Astrocyte (in vitro differentiated cells and primary cell): ENCODE data around the gene ITSN1. TPM values are rescaled to one million over a fixed set of nuclear protein-coding genes. Genes with fewer than 3 reads are reported as not detected.

ENCODE experiments used
- DNase-seq: peaks from one replicate; pipeline ENCODE4 v3.0.0-alpha.2; 2010; ENCODE audit warnings: low read depth
- FAIRE-seq: peaks from 2 replicates; lab custom pipeline; 2011; peaks lifted over from hg19 to GRCh38; lab: Jason Lieb, UNC
- H2AFZ ChIP-seq: 2 replicates; pipeline ENCODE4 v1.6.0; 2012; ENCODE audit warnings: low read depth, low read length, inconsistent platforms
- H3K27ac ChIP-seq: 2 replicates; pipeline ENCODE4 v1.5.1; 2011; ENCODE audit warnings: low read depth, low read length, inconsistent platforms
- H3K27me3 ChIP-seq: 2 replicates; pipeline ENCODE4 v1.6.0; 2011; ENCODE audit warnings: low read length, inconsistent platforms; ENCODE audit not compliant: insufficient read depth
- H3K36me3 ChIP-seq: 2 replicates; pipeline ENCODE4 v1.5.1; 2011; ENCODE audit warnings: low read length, inconsistent platforms; ENCODE audit not compliant: insufficient read depth
- H3K4me1 ChIP-seq: 2 replicates; pipeline ENCODE4 v1.5.1; 2011; ENCODE audit warnings: low read length, inconsistent platforms; ENCODE audit not compliant: insufficient read depth
- H3K4me2 ChIP-seq: 2 replicates; pipeline ENCODE4 v1.6.0; 2012; ENCODE audit warnings: low read length, inconsistent platforms
- H3K4me3 ChIP-seq: 2 replicates; pipeline ENCODE4 v1.5.1; 2011; ENCODE audit warnings: low read depth, mild to moderate bottlenecking, low read length, inconsistent platforms; ENCODE audit not compliant: insufficient read depth
- H3K79me2 ChIP-seq: 2 replicates; pipeline ENCODE4 v1.6.0; 2012; ENCODE audit warnings: mild to moderate bottlenecking, low read length, inconsistent platforms; ENCODE audit not compliant: insufficient read depth
- H3K9ac ChIP-seq: 2 replicates; pipeline ENCODE4 v1.6.0; 2012; ENCODE audit warnings: mild to moderate bottlenecking, low read length, inconsistent platforms
- H3K9me3 ChIP-seq: 2 replicates; pipeline ENCODE4 v1.5.1; 2012; ENCODE audit warnings: low read depth, mild to moderate bottlenecking, low read length, inconsistent platforms; ENCODE audit not compliant: insufficient read depth
- H4K20me1 ChIP-seq: 2 replicates; pipeline ENCODE4 v1.6.0; 2012; ENCODE audit warnings: low read length, inconsistent platforms; ENCODE audit not compliant: insufficient read depth
- H3K27ac Mint-ChIP-seq: one replicate; pipeline ENCODE4 v1.8.0; 2021; ENCODE audit warnings: mild to moderate bottlenecking, mixed read lengths; ENCODE audit not compliant: unreplicated experiment
- H3K27me3 Mint-ChIP-seq: one replicate; pipeline ENCODE4 v1.8.0; 2021; ENCODE audit warnings: low read depth, mixed read lengths; ENCODE audit not compliant: unreplicated experiment
- H3K36me3 Mint-ChIP-seq: one replicate; pipeline ENCODE4 v1.8.0; 2021; ENCODE audit warnings: low read depth, mixed read lengths; ENCODE audit not compliant: unreplicated experiment
- H3K4me1 Mint-ChIP-seq: one replicate; pipeline ENCODE4 v1.8.0; 2021; ENCODE audit warnings: low read depth, mixed read lengths; ENCODE audit not compliant: unreplicated experiment
- H3K4me3 Mint-ChIP-seq: one replicate; pipeline ENCODE4 v1.8.0; 2021; ENCODE audit warnings: mild to moderate bottlenecking, moderate library complexity, mixed read lengths; ENCODE audit not compliant: unreplicated experiment
- H3K9me3 Mint-ChIP-seq: one replicate; pipeline ENCODE4 v1.8.0; 2021; ENCODE audit warnings: mild to moderate bottlenecking, mixed read lengths; ENCODE audit not compliant: unreplicated experiment
- EZH2 ChIP-seq: IDR thresholded peaks from 2 replicates; pipeline ENCODE4 v1.6.1; 2012; ENCODE audit warnings: mild to moderate bottlenecking, low read length, inconsistent platforms; ENCODE audit not compliant: insufficient read depth
- total RNA-seq: library from RNA; stranded (reverse); gene quantifications from 2 replicates; pipeline ENCODE4 v1.2.1, GENCODE V29; 2021
- TF ChIP-seq, protein P1 (sequence below): IDR thresholded peaks from 2 replicates; pipeline ENCODE4 v1.5.1; 2011; ENCODE audit warnings: low read depth, mild to moderate bottlenecking, inconsistent platforms, low read length, moderate library complexity; ENCODE audit not compliant: insufficient read depth

Gene ITSN1
- total RNA-seq, 1 donor from 2014 or later = 77.3 TPM

DNA sequence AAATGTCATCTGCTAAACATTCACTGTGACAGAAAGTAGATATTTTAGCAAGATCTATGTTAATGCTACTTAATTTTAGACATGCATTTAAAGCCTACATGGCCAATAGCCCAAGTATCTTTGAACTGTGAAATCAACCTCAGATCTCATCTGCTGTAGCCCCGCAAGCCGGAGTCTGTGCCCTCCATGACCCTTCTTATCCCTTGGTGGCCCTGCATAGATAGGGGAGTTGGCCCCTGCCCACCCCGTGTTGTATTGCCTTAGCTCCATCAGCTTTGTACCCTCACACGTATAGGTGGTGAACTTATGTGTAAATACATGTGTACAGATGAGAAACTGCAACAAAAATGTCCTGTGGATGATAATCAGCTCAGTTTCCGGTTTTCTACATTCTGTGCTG lies 254.8 kb downstream of the ITSN1 start:
- DNase-seq (no peak), FAIRE-seq (no peak)
- no peak overlapping the region for H3K9ac ChIP-seq
- H3K9me3 ChIP-seq = no peaks in the 10 kb centered on the region
- TF ChIP-seq, protein P1, sequence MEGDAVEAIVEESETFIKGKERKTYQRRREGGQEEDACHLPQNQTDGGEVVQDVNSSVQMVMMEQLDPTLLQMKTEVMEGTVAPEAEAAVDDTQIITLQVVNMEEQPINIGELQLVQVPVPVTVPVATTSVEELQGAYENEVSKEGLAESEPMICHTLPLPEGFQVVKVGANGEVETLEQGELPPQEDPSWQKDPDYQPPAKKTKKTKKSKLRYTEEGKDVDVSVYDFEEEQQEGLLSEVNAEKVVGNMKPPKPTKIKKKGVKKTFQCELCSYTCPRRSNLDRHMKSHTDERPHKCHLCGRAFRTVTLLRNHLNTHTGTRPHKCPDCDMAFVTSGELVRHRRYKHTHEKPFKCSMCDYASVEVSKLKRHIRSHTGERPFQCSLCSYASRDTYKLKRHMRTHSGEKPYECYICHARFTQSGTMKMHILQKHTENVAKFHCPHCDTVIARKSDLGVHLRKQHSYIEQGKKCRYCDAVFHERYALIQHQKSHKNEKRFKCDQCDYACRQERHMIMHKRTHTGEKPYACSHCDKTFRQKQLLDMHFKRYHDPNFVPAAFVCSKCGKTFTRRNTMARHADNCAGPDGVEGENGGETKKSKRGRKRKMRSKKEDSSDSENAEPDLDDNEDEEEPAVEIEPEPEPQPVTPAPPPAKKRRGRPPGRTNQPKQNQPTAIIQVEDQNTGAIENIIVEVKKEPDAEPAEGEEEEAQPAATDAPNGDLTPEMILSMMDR = no peak
- no peak for TF ChIP-seq EZH2
- Mint-ChIP-seq H3K4me1 (peaks cover 21% of the 10 kb centered on the region), H3K4me3 (no peak overlapping the region), H3K36me3 (peaks cover 5% of the 10 kb centered on the region), H3K27ac (no peak overlapping the region), H3K9me3 (no peaks in the 10 kb centered on the region), H3K27me3 (peaks cover 2% of the 10 kb centered on the region)
- H2AFZ ChIP-seq = no peak overlapping the region
- no peaks in the 10 kb centered on the region for H3K36me3 ChIP-seq
- no peak overlapping the region for H3K4me3 ChIP-seq
- no peak overlapping the region for H3K4me2 ChIP-seq
- no peaks in the 10 kb centered on the region for H3K27me3 ChIP-seq
- H3K4me1 ChIP-seq = peaks cover 18% of the 10 kb centered on the region
- no peak overlapping the region for H3K27ac ChIP-seq
- no peaks in the 10 kb centered on the region for H3K79me2 ChIP-seq
- no peaks in the 10 kb centered on the region for H4K20me1 ChIP-seq

DNA sequence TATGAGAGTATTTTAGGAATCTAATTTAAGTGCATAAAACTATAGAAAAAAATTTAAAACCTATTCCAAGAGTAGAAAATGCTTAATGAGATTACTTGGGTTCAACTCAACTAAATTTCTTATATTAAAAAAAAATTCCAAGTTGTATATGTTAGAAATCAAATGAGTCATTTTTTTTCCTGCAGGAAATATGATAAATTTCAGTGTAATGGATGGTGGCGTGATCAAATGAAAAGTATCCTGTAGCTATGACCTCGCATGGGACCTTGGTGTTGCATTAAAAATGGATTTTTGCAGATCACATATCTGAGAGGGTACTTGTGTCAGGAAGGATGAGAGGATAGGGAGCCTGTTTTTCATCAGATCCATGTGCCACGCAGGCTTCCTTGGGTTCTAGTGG lies 255.4 kb downstream of the ITSN1 start:
- Histone ChIP-seq H3K27ac (no peak overlapping the region), H3K4me1 (peaks cover 18% of the 10 kb centered on the region), H3K4me3 (no peak overlapping the region), H2AFZ (no peak overlapping the region), H3K4me2 (no peak overlapping the region), H3K27me3 (no peaks in the 10 kb centered on the region), H3K9ac (no peak overlapping the region), H3K36me3 (no peaks in the 10 kb centered on the region), H3K79me2 (no peaks in the 10 kb centered on the region), H4K20me1 (no peaks in the 10 kb centered on the region), H3K9me3 (no peaks in the 10 kb centered on the region)
- FAIRE-seq (no peak), DNase-seq (no peak)
- TF ChIP-seq EZH2 = no peak
- TF ChIP-seq, protein P1 = no peak
- no peak overlapping the region for H3K4me3 Mint-ChIP-seq
- peaks cover 5% of the 10 kb centered on the region for H3K36me3 Mint-ChIP-seq
- H3K27ac Mint-ChIP-seq = no peak overlapping the region
- H3K4me1 Mint-ChIP-seq = peaks cover 21% of the 10 kb centered on the region
- H3K27me3 Mint-ChIP-seq = no peaks in the 10 kb centered on the region
- no peaks in the 10 kb centered on the region for H3K9me3 Mint-ChIP-seq

DNA sequence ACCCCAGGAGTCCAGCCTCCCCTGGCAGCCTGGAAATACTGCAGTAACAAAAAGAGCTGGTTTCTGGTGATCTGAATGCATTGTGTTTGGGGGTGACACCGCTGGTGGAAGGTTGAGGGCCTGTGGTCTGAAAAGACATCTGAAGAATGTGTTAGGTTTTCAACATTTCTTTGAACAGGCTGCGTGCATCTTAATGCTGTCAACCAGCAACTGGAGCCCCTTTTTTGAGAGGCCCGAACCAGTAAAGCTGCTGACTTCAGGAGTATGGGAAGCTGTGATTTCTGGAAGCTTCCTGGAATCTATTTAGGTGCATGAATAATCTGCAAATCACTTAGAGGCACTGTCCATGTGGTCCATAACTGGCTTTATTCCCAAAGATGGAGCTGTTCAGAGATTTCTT lies 256.3 kb downstream of the ITSN1 start:
- peak; percentile 77 for DNase-seq
- H3K27ac Mint-ChIP-seq = no peak overlapping the region
- H3K4me3 ChIP-seq = no peak overlapping the region
- peaks cover 18% of the 10 kb centered on the region for H3K4me1 ChIP-seq
- no peak for TF ChIP-seq EZH2
- TF ChIP-seq, protein P1 = no peak
- no peaks in the 10 kb centered on the region for H3K27me3 Mint-ChIP-seq
- H2AFZ ChIP-seq = no peak overlapping the region
- H3K9me3 ChIP-seq = no peaks in the 10 kb centered on the region
- H3K4me1 Mint-ChIP-seq = peaks cover 21% of the 10 kb centered on the region
- peak overlapping the region; percentile 16 for H3K4me2 ChIP-seq
- no peak overlapping the region for H3K4me3 Mint-ChIP-seq
- peak overlapping the region; percentile 29 for H3K27ac ChIP-seq
- no peaks in the 10 kb centered on the region for H4K20me1 ChIP-seq
- H3K79me2 ChIP-seq = no peaks in the 10 kb centered on the region
- H3K36me3 Mint-ChIP-seq = peaks cover 5% of the 10 kb centered on the region
- H3K9me3 Mint-ChIP-seq = no peaks in the 10 kb centered on the region
- H3K36me3 ChIP-seq = no peaks in the 10 kb centered on the region
- no peaks in the 10 kb centered on the region for H3K27me3 ChIP-seq
- no peak overlapping the region for H3K9ac ChIP-seq
- no peak for FAIRE-seq
